ENCODE measurements around the gene ELOVL7. TPM values are rescaled to one million over a fixed set of nuclear protein-coding genes. Genes with fewer than 3 reads are reported as not detected.

Gene ELOVL7
- total and polyA plus RNA-seq, 2 of the 8 experiments (the other 6 are each of a cell fraction or from before 2014, with no cell fraction given): 3.1 to 5.1 TPM

DNA sequence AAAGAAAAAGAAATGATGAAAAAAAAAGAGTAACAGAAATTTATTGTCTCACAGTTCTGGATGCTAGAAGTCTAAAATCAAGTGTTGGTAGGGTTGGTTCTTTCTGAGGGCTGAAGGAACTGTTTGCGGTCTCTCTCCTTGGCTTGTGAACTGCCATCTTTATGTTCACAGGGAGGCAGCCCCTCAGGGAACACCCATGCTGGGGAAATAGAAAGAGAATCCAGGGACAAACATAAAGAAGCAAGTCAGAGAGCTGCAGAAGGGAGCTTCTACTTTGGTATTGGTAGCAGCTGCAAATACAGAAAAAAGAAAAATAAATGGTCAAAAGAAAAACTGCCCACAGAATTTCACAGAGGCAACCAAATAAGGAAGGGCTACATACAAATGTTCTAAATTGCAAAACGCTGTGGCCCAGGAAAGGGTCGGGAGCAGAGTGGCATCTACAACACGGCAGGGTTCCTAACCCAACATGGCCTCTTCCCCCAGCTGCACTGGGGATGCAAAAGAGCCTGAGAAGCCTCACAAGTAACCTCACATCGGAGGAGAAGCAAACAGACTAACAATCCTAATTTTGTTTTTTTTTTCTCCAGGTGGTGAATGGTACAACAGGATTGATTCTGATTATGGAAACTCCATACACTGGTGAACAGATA, 37.4 kb downstream of the ELOVL7 start (continued):
- TF ChIP-seq, protein P1, sequence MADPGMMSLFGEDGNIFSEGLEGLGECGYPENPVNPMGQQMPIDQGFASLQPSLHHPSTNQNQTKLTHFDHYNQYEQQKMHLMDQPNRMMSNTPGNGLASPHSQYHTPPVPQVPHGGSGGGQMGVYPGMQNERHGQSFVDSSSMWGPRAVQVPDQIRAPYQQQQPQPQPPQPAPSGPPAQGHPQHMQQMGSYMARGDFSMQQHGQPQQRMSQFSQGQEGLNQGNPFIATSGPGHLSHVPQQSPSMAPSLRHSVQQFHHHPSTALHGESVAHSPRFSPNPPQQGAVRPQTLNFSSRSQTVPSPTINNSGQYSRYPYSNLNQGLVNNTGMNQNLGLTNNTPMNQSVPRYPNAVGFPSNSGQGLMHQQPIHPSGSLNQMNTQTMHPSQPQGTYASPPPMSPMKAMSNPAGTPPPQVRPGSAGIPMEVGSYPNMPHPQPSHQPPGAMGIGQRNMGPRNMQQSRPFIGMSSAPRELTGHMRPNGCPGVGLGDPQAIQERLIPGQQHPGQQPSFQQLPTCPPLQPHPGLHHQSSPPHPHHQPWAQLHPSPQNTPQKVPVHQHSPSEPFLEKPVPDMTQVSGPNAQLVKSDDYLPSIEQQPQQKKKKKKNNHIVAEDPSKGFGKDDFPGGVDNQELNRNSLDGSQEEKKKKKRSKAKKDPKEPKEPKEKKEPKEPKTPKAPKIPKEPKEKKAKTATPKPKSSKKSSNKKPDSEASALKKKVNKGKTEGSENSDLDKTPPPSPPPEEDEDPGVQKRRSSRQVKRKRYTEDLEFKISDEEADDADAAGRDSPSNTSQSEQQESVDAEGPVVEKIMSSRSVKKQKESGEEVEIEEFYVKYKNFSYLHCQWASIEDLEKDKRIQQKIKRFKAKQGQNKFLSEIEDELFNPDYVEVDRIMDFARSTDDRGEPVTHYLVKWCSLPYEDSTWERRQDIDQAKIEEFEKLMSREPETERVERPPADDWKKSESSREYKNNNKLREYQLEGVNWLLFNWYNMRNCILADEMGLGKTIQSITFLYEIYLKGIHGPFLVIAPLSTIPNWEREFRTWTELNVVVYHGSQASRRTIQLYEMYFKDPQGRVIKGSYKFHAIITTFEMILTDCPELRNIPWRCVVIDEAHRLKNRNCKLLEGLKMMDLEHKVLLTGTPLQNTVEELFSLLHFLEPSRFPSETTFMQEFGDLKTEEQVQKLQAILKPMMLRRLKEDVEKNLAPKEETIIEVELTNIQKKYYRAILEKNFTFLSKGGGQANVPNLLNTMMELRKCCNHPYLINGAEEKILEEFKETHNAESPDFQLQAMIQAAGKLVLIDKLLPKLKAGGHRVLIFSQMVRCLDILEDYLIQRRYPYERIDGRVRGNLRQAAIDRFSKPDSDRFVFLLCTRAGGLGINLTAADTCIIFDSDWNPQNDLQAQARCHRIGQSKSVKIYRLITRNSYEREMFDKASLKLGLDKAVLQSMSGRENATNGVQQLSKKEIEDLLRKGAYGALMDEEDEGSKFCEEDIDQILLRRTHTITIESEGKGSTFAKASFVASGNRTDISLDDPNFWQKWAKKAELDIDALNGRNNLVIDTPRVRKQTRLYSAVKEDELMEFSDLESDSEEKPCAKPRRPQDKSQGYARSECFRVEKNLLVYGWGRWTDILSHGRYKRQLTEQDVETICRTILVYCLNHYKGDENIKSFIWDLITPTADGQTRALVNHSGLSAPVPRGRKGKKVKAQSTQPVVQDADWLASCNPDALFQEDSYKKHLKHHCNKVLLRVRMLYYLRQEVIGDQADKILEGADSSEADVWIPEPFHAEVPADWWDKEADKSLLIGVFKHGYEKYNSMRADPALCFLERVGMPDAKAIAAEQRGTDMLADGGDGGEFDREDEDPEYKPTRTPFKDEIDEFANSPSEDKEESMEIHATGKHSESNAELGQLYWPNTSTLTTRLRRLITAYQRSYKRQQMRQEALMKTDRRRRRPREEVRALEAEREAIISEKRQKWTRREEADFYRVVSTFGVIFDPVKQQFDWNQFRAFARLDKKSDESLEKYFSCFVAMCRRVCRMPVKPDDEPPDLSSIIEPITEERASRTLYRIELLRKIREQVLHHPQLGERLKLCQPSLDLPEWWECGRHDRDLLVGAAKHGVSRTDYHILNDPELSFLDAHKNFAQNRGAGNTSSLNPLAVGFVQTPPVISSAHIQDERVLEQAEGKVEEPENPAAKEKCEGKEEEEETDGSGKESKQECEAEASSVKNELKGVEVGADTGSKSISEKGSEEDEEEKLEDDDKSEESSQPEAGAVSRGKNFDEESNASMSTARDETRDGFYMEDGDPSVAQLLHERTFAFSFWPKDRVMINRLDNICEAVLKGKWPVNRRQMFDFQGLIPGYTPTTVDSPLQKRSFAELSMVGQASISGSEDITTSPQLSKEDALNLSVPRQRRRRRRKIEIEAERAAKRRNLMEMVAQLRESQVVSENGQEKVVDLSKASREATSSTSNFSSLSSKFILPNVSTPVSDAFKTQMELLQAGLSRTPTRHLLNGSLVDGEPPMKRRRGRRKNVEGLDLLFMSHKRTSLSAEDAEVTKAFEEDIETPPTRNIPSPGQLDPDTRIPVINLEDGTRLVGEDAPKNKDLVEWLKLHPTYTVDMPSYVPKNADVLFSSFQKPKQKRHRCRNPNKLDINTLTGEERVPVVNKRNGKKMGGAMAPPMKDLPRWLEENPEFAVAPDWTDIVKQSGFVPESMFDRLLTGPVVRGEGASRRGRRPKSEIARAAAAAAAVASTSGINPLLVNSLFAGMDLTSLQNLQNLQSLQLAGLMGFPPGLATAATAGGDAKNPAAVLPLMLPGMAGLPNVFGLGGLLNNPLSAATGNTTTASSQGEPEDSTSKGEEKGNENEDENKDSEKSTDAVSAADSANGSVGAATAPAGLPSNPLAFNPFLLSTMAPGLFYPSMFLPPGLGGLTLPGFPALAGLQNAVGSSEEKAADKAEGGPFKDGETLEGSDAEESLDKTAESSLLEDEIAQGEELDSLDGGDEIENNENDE (IDR thresholded peaks at IDR 0.05; ENCODE audit: insufficient replicate concordance, low read length): no peak
